ENCODE results near the gene JPH4. TPM values are rescaled to one million over a fixed set of nuclear protein-coding genes. Genes with fewer than 3 reads are reported as not detected.

Gene JPH4
- total RNA-seq, 1 donor = not detected

- no peaks in the 10 kb centered on the region for H3K9me3 ChIP-seq (ENCODE audit: low read depth, low read length)
- H3K4me1 ChIP-seq (ENCODE audit: insufficient read depth, low read length) = peaks cover 19% of the 10 kb centered on the region
- peaks cover 44% of the 10 kb centered on the region for H3K27me3 ChIP-seq (ENCODE audit: insufficient read depth, low read length)
- H3K4me3 ChIP-seq (ENCODE audit: low read length) = no peak overlapping the region
These were observed 739 bp downstream of the JPH4 start for GRCh38 chr14:23577710-23578392.

GRCh38 chr14:23577004-23577681, 1.4 kb downstream of the JPH4 start:
- no peaks in the 10 kb centered on the region for H3K9me3 ChIP-seq (ENCODE audit: low read depth, low read length)
- H3K4me1 ChIP-seq (ENCODE audit: insufficient read depth, low read length) = peaks cover 26% of the 10 kb centered on the region
- peaks cover 44% of the 10 kb centered on the region for H3K27me3 ChIP-seq (ENCODE audit: insufficient read depth, low read length)
- H3K4me3 ChIP-seq (ENCODE audit: low read length) = no peak overlapping the region

- H3K27me3 ChIP-seq (ENCODE audit: insufficient read depth, low read length) = peaks cover 33% of the 10 kb centered on the region
- no peak overlapping the region for H3K4me3 ChIP-seq (ENCODE audit: low read length)
- H3K4me1 ChIP-seq (ENCODE audit: insufficient read depth, low read length) = peaks cover 45% of the 10 kb centered on the region
- H3K9me3 ChIP-seq (ENCODE audit: low read depth, low read length) = no peaks in the 10 kb centered on the region
These were observed 5.1 kb downstream of the JPH4 start for GRCh38 chr14:23573384-23574015.

- Histone ChIP-seq H3K4me3 (ENCODE audit: low read length) (no peak overlapping the region), H3K27me3 (ENCODE audit: insufficient read depth, low read length) (peaks cover 27% of the 10 kb centered on the region), H3K9me3 (ENCODE audit: low read depth, low read length) (no peaks in the 10 kb centered on the region), H3K4me1 (ENCODE audit: insufficient read depth, low read length) (peaks cover 52% of the 10 kb centered on the region)
These were observed 5.8 kb downstream of the JPH4 start for GRCh38 chr14:23572836-23573235.

- Histone ChIP-seq H3K27me3 (ENCODE audit: insufficient read depth, low read length) (peaks cover 24% of the 10 kb centered on the region), H3K4me1 (ENCODE audit: insufficient read depth, low read length) (peaks cover 54% of the 10 kb centered on the region), H3K4me3 (ENCODE audit: low read length) (no peak overlapping the region), H3K9me3 (ENCODE audit: low read depth, low read length) (no peaks in the 10 kb centered on the region)
These were observed 6.1 kb downstream of the JPH4 start for GRCh38 chr14:23572524-23572828.

- H3K4me1 ChIP-seq (ENCODE audit: insufficient read depth, low read length) = peaks cover 53% of the 10 kb centered on the region
- H3K27me3 ChIP-seq (ENCODE audit: insufficient read depth, low read length) = peaks cover 20% of the 10 kb centered on the region
- no peaks in the 10 kb centered on the region for H3K9me3 ChIP-seq (ENCODE audit: low read depth, low read length)
- no peak overlapping the region for H3K4me3 ChIP-seq (ENCODE audit: low read length)
These were observed 6.7 kb downstream of the JPH4 start for GRCh38 chr14:23571701-23572523.

GRCh38 chr14:23570806-23571483, 7.6 kb downstream of the JPH4 start:
- Histone ChIP-seq H3K27me3 (ENCODE audit: insufficient read depth, low read length) (peaks cover 13% of the 10 kb centered on the region), H3K9me3 (ENCODE audit: low read depth, low read length) (no peaks in the 10 kb centered on the region), H3K4me1 (ENCODE audit: insufficient read depth, low read length) (peaks cover 54% of the 10 kb centered on the region), H3K4me3 (ENCODE audit: low read length) (no peak overlapping the region)

GRCh38 chr14:23569443-23570151, 9.0 kb downstream of the JPH4 start:
- Histone ChIP-seq H3K9me3 (ENCODE audit: low read depth, low read length) (no peaks in the 10 kb centered on the region), H3K4me3 (ENCODE audit: low read length) (no peak overlapping the region), H3K27me3 (ENCODE audit: insufficient read depth, low read length) (no peaks in the 10 kb centered on the region), H3K4me1 (ENCODE audit: insufficient read depth, low read length) (peaks cover 54% of the 10 kb centered on the region)

- H3K4me1 ChIP-seq (ENCODE audit: insufficient read depth, low read length) = peaks cover 54% of the 10 kb centered on the region
- H3K4me3 ChIP-seq (ENCODE audit: low read length) = no peak overlapping the region
- H3K27me3 ChIP-seq (ENCODE audit: insufficient read depth, low read length) = no peaks in the 10 kb centered on the region
- no peaks in the 10 kb centered on the region for H3K9me3 ChIP-seq (ENCODE audit: low read depth, low read length)
These were observed 9.8 kb downstream of the JPH4 start for GRCh38 chr14:23568600-23569331.

- Histone ChIP-seq H3K4me1 (ENCODE audit: insufficient read depth, low read length) (peaks cover 53% of the 10 kb centered on the region), H3K9me3 (ENCODE audit: low read depth, low read length) (no peaks in the 10 kb centered on the region)
These were observed 10.5 kb downstream of the JPH4 start for GRCh38 chr14:23568021-23568599.

GRCh38 chr14:23567186-23568020, 11.2 kb downstream of the JPH4 start, which contains the start of gene AP1G2:
Gene AP1G2, minus strand, starts transcription at chr14:23567791. Its CDS starts 477 bp downstream, at chr14:23567314.
- H3K9me3 ChIP-seq (ENCODE audit: low read depth, low read length) = no peaks in the 10 kb centered on the region
- H3K4me1 ChIP-seq (ENCODE audit: insufficient read depth, low read length) = peaks cover 50% of the 10 kb centered on the region
- no peaks in the 10 kb centered on the region for H3K27me3 ChIP-seq (ENCODE audit: insufficient read depth, low read length)
- H3K4me3 ChIP-seq (ENCODE audit: low read length) = peak within 1 kb of the TSS; percentile 70

More at GRCh38 chr14:23568021-23568599, 10.5 kb downstream of the JPH4 start:
- Histone ChIP-seq H3K4me3 (ENCODE audit: low read length) (no peak overlapping the region), H3K27me3 (ENCODE audit: insufficient read depth, low read length) (no peaks in the 10 kb centered on the region)

GRCh38 chr14:23566778-23567185, 11.8 kb downstream of the JPH4 start:
- H3K4me3 ChIP-seq (ENCODE audit: low read length) = peak overlapping the region; percentile 70
- peaks cover 44% of the 10 kb centered on the region for H3K4me1 ChIP-seq (ENCODE audit: insufficient read depth, low read length)
- H3K9me3 ChIP-seq (ENCODE audit: low read depth, low read length) = no peaks in the 10 kb centered on the region
- H3K27me3 ChIP-seq (ENCODE audit: insufficient read depth, low read length) = no peaks in the 10 kb centered on the region
